Ureter (tissue), 1 donor: ENCODE results near the gene RBM14. TPM values are rescaled to one million over a fixed set of nuclear protein-coding genes. Genes with fewer than 3 reads are reported as not detected.
"Not testable (repeated sequence)": the region's sequence is repeated elsewhere in the genome, so short reads cannot be mapped to it uniquely, and the experiment has no call there.

ENCODE experiments used
- DNase-seq: peaks from one replicate; pipeline ENCODE4 v3.0.0-alpha.2; 2020; ENCODE audit warnings: low spot score
- total RNA-seq: library from RNA; stranded (reverse); gene quantifications from one replicate; pipeline ENCODE4 v1.2.4, GENCODE V29; 2023
- donor health status: DM: yes; HTN: yes; CAD: no.

The RBM14 gene
- total RNA-seq, result 105 TPM

- DNase-seq, result peak; percentile 99
These were observed at the start of gene RBM14 for GRCh38 chr11:66616379-66617154. RBM14 (plus strand) TSS chr11:66616630; CDS start chr11:66616721, 91 bp downstream.

- no peak for DNase-seq
These were observed 48.7 kb upstream of the RBM14 start for GRCh38 chr11:66567787-66568123.

- peak; percentile 82 for DNase-seq
These were observed 48.1 kb upstream of the RBM14 start, which contains the start of gene CTSF for GRCh38 chr11:66568124-66568916. CTSF (minus strand) TSS chr11:66568606; CDS start chr11:66568486, 120 bp downstream.

- no peak for DNase-seq
These were observed 47.4 kb upstream of the RBM14 start for GRCh38 chr11:66569076-66569475.

- DNase-seq, result no peak
These were observed 46.2 kb upstream of the RBM14 start for GRCh38 chr11:66570079-66570849.

GRCh38 chr11:66570850-66571180 lies 45.6 kb upstream of the RBM14 start:
- DNase-seq, result no peak

- DNase-seq, result peak; percentile 72
These were observed 37.3 kb upstream of the RBM14 start for GRCh38 chr11:66579017-66579606.

- DNase-seq, result no peak
These were observed 35.6 kb upstream of the RBM14 start for GRCh38 chr11:66580803-66581202.

- no peak for DNase-seq
These were observed 35.2 kb upstream of the RBM14 start for GRCh38 chr11:66581261-66581660.

- DNase-seq, result not testable (repeated sequence)
These were observed 33.8 kb upstream of the RBM14 start for GRCh38 chr11:66582565-66583147.

GRCh38 chr11:66585447-66585846 lies 31.0 kb upstream of the RBM14 start:
- not testable (repeated sequence) for DNase-seq

- no peak for DNase-seq
These were observed 30.3 kb upstream of the RBM14 start for GRCh38 chr11:66586136-66586535.

- not testable (repeated sequence) for DNase-seq
These were observed 27.1 kb upstream of the RBM14 start for GRCh38 chr11:66589315-66589714.

- no peak for DNase-seq
These were observed 26.3 kb upstream of the RBM14 start for GRCh38 chr11:66589996-66590675.

- no peak for DNase-seq
These were observed 25.3 kb upstream of the RBM14 start for GRCh38 chr11:66591175-66591574.

GRCh38 chr11:66592457-66593302 lies 23.8 kb upstream of the RBM14 start, which contains the start of the genes CCDC87 and CCS:
CCDC87 (minus strand) TSS chr11:66593063; CDS start chr11:66593015, 48 bp downstream.
CCS (plus strand) TSS chr11:66593185; CDS start chr11:66593262, 77 bp downstream.
- peak; percentile 97 for DNase-seq

- no peak for DNase-seq
These were observed 23.2 kb upstream of the RBM14 start for GRCh38 chr11:66593303-66593635.

- no peak for DNase-seq
These were observed 22.8 kb upstream of the RBM14 start for GRCh38 chr11:66593650-66594049.

GRCh38 chr11:66595245-66595904 lies 21.1 kb upstream of the RBM14 start:
- DNase-seq, result no peak
